Sigmoid colon (tissue), 7 donors: Measurements from ENCODE around the gene SRCIN1. TPM values are rescaled to one million over a fixed set of nuclear protein-coding genes. Genes with fewer than 3 reads are reported as not detected.

Source experiments
- DNase-seq: peaks from one replicate; pipeline ENCODE4 v3.0.0-alpha.2; 2019
- H3K27ac ChIP-seq, 4 donors: fragments of 200-600 bp; sonication (generic); one replicate each; pipeline ENCODE4 v1.5.1; 2016 to 2019; ENCODE audit warnings: mild to moderate bottlenecking in 1 of 4
- H3K27me3 ChIP-seq, 3 donors: fragments of 200-600 bp; sonication (generic); one replicate each; pipeline ENCODE4 v1.5.1; 2019; ENCODE audit warnings: mild to moderate bottlenecking in 1 of 3
- H3K36me3 ChIP-seq, 4 donors: fragments of 200-600 bp; sonication (generic); one replicate each; pipeline ENCODE4 v1.5.1; 2016 to 2019
- H3K4me1 ChIP-seq, 4 donors: fragments of 200-600 bp; sonication (generic); one replicate each; pipeline ENCODE4 v1.5.1; 2017 to 2019
- H3K4me3 ChIP-seq, 4 donors: fragments of 200-600 bp; sonication (generic); one replicate each; pipeline ENCODE4 v1.5.1; 2017 to 2019; ENCODE audit warnings: mild to moderate bottlenecking in 2 of 4, moderate library complexity in 1 of 4
- H3K9me3 ChIP-seq, 4 donors: fragments of 200-600 bp in 3 of 4; sonication (generic) in 3 of 4; one replicate each; pipeline versions ENCODE4 v1.5.1 to v1.6.1; 2013 to 2019
- CTCF ChIP-seq, 4 experiments: fragments of 450-650 bp in 3 of 4; fragments of 200-600 bp in 1 of 4; IDR thresholded peaks; one replicate each; pipeline ENCODE4 v1.5.1; 2016 to 2019; ENCODE audit warnings: antibody characterized with exemption in 4 of 4, mild to moderate bottlenecking in 3 of 4, moderate library complexity in 2 of 4
- EP300 ChIP-seq, 4 donors: sonication (generic); formaldehyde crosslinking; IDR thresholded peaks; one replicate each; pipeline ENCODE4 v1.6.1; 2017; ENCODE audit warnings: antibody characterized with exemption in 4 of 4
- POLR2A ChIP-seq, 2 donors: fragments of 450-650 bp; IDR thresholded peaks; one replicate each; pipeline ENCODE4 v1.6.1; 2016; ENCODE audit warnings: antibody characterized with exemption in 2 of 2, mild to moderate bottlenecking in 2 of 2, moderate library complexity in 2 of 2
- POLR2AphosphoS5 ChIP-seq, 4 donors: sonication (generic); formaldehyde crosslinking; IDR thresholded peaks; one replicate each; pipeline ENCODE4 v1.6.1; 2017; ENCODE audit warnings: antibody characterized with exemption in 4 of 4
- WGBS, 2 donors: extraction: QIAGEN DNeasy Blood & Tissue Kit; methylation state at CpG; one replicate each; pipeline ENCODE4 v1.1.7; 2013; 5-methylcytosine and 5-hydroxymethylcytosine counted together
- intact Hi-C: fragments of 100-400 bp; cut with DNase I; formaldehyde crosslinking; loops from one replicate; pipeline ENCODE4 v1.15.1; 2023
- polyA plus RNA-seq, 3 donors: library from polyadenylated mRNA; stranded (reverse); fragments of 200-250 nt; gene quantifications; one replicate each; pipeline ENCODE4 v1.2.3, GENCODE V29; 2013
- total RNA-seq, 4 donors: library from RNA; depleted of rRNA; stranded (reverse); fragments of >200 nt; gene quantifications; one replicate each; pipeline ENCODE4 v1.1.0, GENCODE V29; 2016
- donor health status: healthy with polysubstance abuse.
- donor health status: Bipolar disorder and iron deficiency.
- donor health status: healthy.

Gene SRCIN1
- total and polyA plus RNA-seq, 7 donors: 0.81 to 9.4 (median 1.3) TPM; not detected in 1

GRCh38 chr17:38598995-38599394 is 6.8 kb downstream of the SRCIN1 start:
- Histone ChIP-seq H3K27me3 (peaks cover 0 to 20% (median 0%) of the 10 kb centered on the region in 3 donors), H3K27ac (no peak overlapping the region), H3K4me1 (peaks cover 0 to 18% (median 15%) of the 10 kb centered on the region in 4 donors), H3K4me3 (no peak overlapping the region), H3K9me3 (no peaks in the 10 kb centered on the region), H3K36me3 (no peaks in the 10 kb centered on the region)
- no peak for DNase-seq
- TF ChIP-seq POLR2A (IDR thresholded peaks at IDR 0.05) (no peak), EP300 (IDR thresholded peaks at IDR 0.05) (no peak), CTCF (IDR thresholded peaks at IDR 0.05) (no peak), POLR2AphosphoS5 (IDR thresholded peaks at IDR 0.05) (no peak)
- 64 to 71% methylated on average over 3 of the region's 3 CpGs for WGBS, 2 donors
- intact Hi-C loops: no loop called here

- Histone ChIP-seq H3K4me3 (no peak overlapping the region), H3K27me3 (peaks cover 0 to 20% (median 0%) of the 10 kb centered on the region in 3 donors), H3K4me1 (peaks cover 0 to 17% (median 15%) of the 10 kb centered on the region in 4 donors), H3K27ac (no peak overlapping the region), H3K9me3 (no peaks in the 10 kb centered on the region), H3K36me3 (no peaks in the 10 kb centered on the region)
- intact Hi-C loops: no loop called here
- no peak for DNase-seq
- WGBS, 2 donors: 3 to 13% methylated on average over 4 of the region's 4 CpGs
- no peak for TF ChIP-seq POLR2AphosphoS5 (IDR thresholded peaks at IDR 0.05)
- no peak for TF ChIP-seq EP300 (IDR thresholded peaks at IDR 0.05)
- no peak for TF ChIP-seq POLR2A (IDR thresholded peaks at IDR 0.05)
- TF ChIP-seq CTCF (IDR thresholded peaks at IDR 0.05): no peak
Observed at GRCh38 chr17:38598536-38598935, 7.2 kb downstream of the SRCIN1 start.

GRCh38 chr17:38597375-38597774 is 8.4 kb downstream of the SRCIN1 start:
- Histone ChIP-seq H3K4me1 (peaks cover 0 to 10% (median 8%) of the 10 kb centered on the region in 4 donors), H3K27me3 (peaks cover 0 to 20% (median 0%) of the 10 kb centered on the region in 3 donors), H3K36me3 (no peaks in the 10 kb centered on the region), H3K9me3 (no peaks in the 10 kb centered on the region), H3K27ac (no peak overlapping the region), H3K4me3 (no peak overlapping the region)
- DNase-seq: no peak
- 92 to 98% methylated on average over 1 of the region's 1 CpG for WGBS, 2 donors
- intact Hi-C loops: no loop called here
- TF ChIP-seq POLR2AphosphoS5 (IDR thresholded peaks at IDR 0.05) (no peak), POLR2A (IDR thresholded peaks at IDR 0.05) (no peak), CTCF (IDR thresholded peaks at IDR 0.05) (no peak), EP300 (IDR thresholded peaks at IDR 0.05) (no peak)

GRCh38 chr17:38596651-38597050 is 9.1 kb downstream of the SRCIN1 start:
- intact Hi-C loops: no loop called here
- H3K27me3 ChIP-seq: peaks cover 0 to 20% (median 0%) of the 10 kb centered on the region in 3 donors
- H3K36me3 ChIP-seq: no peaks in the 10 kb centered on the region
- H3K4me1 ChIP-seq: peaks cover 0 to 3% (median under 1%) of the 10 kb centered on the region in 4 donors
- no peak for DNase-seq
- WGBS, 2 donors: 64 to 69% methylated on average over 2 of the region's 2 CpGs
- TF ChIP-seq POLR2AphosphoS5 (IDR thresholded peaks at IDR 0.05) (no peak), CTCF (IDR thresholded peaks at IDR 0.05) (no peak), POLR2A (IDR thresholded peaks at IDR 0.05) (no peak), EP300 (IDR thresholded peaks at IDR 0.05) (no peak)
- H3K9me3 ChIP-seq: no peaks in the 10 kb centered on the region
- no peak overlapping the region for H3K4me3 ChIP-seq
- no peak overlapping the region for H3K27ac ChIP-seq

GRCh38 chr17:38595892-38596291 is 9.9 kb downstream of the SRCIN1 start:
- Histone ChIP-seq H3K36me3 (no peaks in the 10 kb centered on the region), H3K9me3 (no peaks in the 10 kb centered on the region), H3K4me3 (no peak overlapping the region), H3K27ac (no peak overlapping the region), H3K4me1 (no peaks in the 10 kb centered on the region), H3K27me3 (peaks cover 0 to 20% (median 0%) of the 10 kb centered on the region in 3 donors)
- TF ChIP-seq POLR2AphosphoS5 (IDR thresholded peaks at IDR 0.05) (no peak), POLR2A (IDR thresholded peaks at IDR 0.05) (no peak), EP300 (IDR thresholded peaks at IDR 0.05) (no peak), CTCF (IDR thresholded peaks at IDR 0.05) (no peak)
- DNase-seq: no peak
- WGBS, 2 donors: 42 to 78% methylated on average over 9 of the region's 9 CpGs
- intact Hi-C loops: no loop called here
